HEK293 (cell line): Measurements from ENCODE around the gene ARRB2.

Source experiments
- TSHZ1 ChIP-seq: fragments of 450-650 bp; formaldehyde crosslinking; IDR thresholded peaks from 2 replicates; pipeline ENCODE4 v1.5.1; 2016; ENCODE audit warnings: missing biosample characterization, missing genetic modification characterization, borderline replicate concordance
- ZBTB11 ChIP-seq: fragments of 450-650 bp; formaldehyde crosslinking; conservative IDR thresholded peaks from 2 replicates; pipeline ENCODE4 v1.5.1; 2016; ENCODE audit warnings: low read depth, missing biosample characterization, missing genetic modification characterization
- ZBTB6 ChIP-seq: fragments of 450-650 bp; formaldehyde crosslinking; IDR thresholded peaks from 2 replicates; pipeline ENCODE4 v1.5.1; 2017; ENCODE audit warnings: missing biosample characterization, missing genetic modification characterization
- ZNF658 ChIP-seq: fragments of 450-650 bp; formaldehyde crosslinking; IDR thresholded peaks from 2 replicates; pipeline ENCODE4; 2016; ENCODE audit warnings: missing biosample characterization, missing genetic modification characterization
- ZNF670 ChIP-seq: fragments of 450-650 bp; formaldehyde crosslinking; IDR thresholded peaks from 2 replicates; pipeline ENCODE4 v1.5.1; 2016; ENCODE audit warnings: missing biosample characterization, missing genetic modification characterization, low read depth

DNA sequence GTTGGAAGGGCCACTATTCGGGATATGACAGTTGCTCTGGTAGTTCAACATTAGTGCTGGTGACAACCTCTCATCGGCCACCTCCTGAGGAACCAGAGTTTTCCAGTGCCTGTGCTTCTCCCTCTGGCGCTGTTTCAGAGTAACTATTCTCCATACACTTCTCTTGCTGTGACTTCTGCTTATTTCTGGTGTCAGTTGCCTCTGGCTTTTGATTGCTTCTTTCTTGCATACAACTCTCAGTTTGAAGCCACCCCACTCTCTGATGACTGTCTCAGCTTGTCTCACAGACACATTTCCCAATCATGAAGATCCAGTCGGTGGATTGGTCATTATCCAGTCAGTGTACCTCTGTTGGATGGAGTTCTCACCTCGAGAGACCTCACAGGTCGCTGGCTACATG lies 57.9 kb downstream of the ARRB2 start:
- TF ChIP-seq ZNF658 (no peak), TSHZ1 (tag by site-specific recombination) (no peak), ZBTB6 (tag by site-specific recombination) (no peak), ZNF670 (tag by site-specific recombination) (no peak), ZBTB11 (tag by site-specific recombination) (no peak)
